HG02970 (cell line): ENCODE measurements around the gene ANO2.

Source experiments
- ATAC-seq: cut with Tn5 transposase; IDR thresholded peaks from one replicate; pipeline ENCODE4 v1.9.1; 2021; ENCODE audit warnings: mild to moderate bottlenecking, moderate library complexity, moderate number of reproducible peaks; ENCODE audit not compliant: unreplicated experiment, low FRiP score

ANO2 gene

GRCh38 chr12:5593086-5593485, 352.0 kb downstream of the ANO2 start:
- ATAC-seq = no peak

- ATAC-seq = no peak
Measured at GRCh38 chr12:5592310-5592709, 352.7 kb downstream of the ANO2 start.

GRCh38 chr12:5590316-5590715, 354.7 kb downstream of the ANO2 start:
- no peak for ATAC-seq

GRCh38 chr12:5589054-5589453, 356.0 kb downstream of the ANO2 start:
- no peak for ATAC-seq

- no peak for ATAC-seq
Measured at GRCh38 chr12:5588591-5588990, 356.5 kb downstream of the ANO2 start.

GRCh38 chr12:5588176-5588575, 356.9 kb downstream of the ANO2 start:
- ATAC-seq = no peak

GRCh38 chr12:5587711-5588121, 357.3 kb downstream of the ANO2 start:
- no peak for ATAC-seq

GRCh38 chr12:5586201-5586600, 358.9 kb downstream of the ANO2 start:
- ATAC-seq = no peak

GRCh38 chr12:5585178-5585577, 359.9 kb downstream of the ANO2 start:
- no peak for ATAC-seq

GRCh38 chr12:5584412-5585175, 360.5 kb downstream of the ANO2 start:
- ATAC-seq = no peak

GRCh38 chr12:5582541-5582940, 362.5 kb downstream of the ANO2 start:
- ATAC-seq = no peak

GRCh38 chr12:5582018-5582417, 363.0 kb downstream of the ANO2 start:
- ATAC-seq = no peak

GRCh38 chr12:5581616-5582015, 363.4 kb downstream of the ANO2 start:
- no peak for ATAC-seq

GRCh38 chr12:5581019-5581418, 364.0 kb downstream of the ANO2 start:
- no peak for ATAC-seq

- ATAC-seq = no peak
Measured at GRCh38 chr12:5578775-5579174, 366.3 kb downstream of the ANO2 start.

GRCh38 chr12:5577741-5578140, 367.3 kb downstream of the ANO2 start:
- no peak for ATAC-seq

GRCh38 chr12:5577211-5577612, 367.8 kb downstream of the ANO2 start:
- no peak for ATAC-seq

GRCh38 chr12:5575987-5576386, 369.1 kb downstream of the ANO2 start:
- no peak for ATAC-seq

- ATAC-seq = no peak
Measured at GRCh38 chr12:5575232-5575631, 369.8 kb downstream of the ANO2 start.

- no peak for ATAC-seq
Measured at GRCh38 chr12:5573390-5573789, 371.7 kb downstream of the ANO2 start.

GRCh38 chr12:5571115-5571514, 373.9 kb downstream of the ANO2 start:
- ATAC-seq = no peak

GRCh38 chr12:5570416-5570815, 374.6 kb downstream of the ANO2 start:
- ATAC-seq = no peak
